GDM1 (cell line): ENCODE measurements around the gene GRK3.
"Not testable (repeated sequence)": the region's sequence is repeated elsewhere in the genome, so short reads cannot be mapped to it uniquely, and the experiment has no call there.

ENCODE experiments used
- DNase-seq: peaks from one replicate; lab custom pipeline; 2025; lab: John Stamatoyannopoulos, UW

GRK3 gene

DNA sequence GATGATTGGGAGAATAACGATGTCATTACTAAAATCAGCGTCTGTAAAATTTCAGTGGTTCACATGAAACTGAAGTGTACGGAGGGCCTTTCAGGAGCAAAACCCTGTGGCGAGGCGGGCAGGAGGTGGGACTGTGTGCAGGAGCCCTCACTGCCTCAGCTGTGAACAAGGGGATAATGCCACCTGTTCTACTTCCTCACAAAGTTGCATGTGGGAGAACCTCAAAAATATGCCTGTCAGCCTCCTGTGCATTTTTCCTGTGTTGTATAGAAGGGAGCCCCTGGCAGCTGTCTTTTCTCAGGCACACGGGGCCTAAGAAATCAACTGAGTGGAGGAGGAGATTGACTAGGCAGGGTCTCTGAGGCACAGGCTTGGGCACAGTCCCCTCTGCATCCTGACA lies 134.5 kb downstream of the GRK3 start:
- no peak for DNase-seq

DNA sequence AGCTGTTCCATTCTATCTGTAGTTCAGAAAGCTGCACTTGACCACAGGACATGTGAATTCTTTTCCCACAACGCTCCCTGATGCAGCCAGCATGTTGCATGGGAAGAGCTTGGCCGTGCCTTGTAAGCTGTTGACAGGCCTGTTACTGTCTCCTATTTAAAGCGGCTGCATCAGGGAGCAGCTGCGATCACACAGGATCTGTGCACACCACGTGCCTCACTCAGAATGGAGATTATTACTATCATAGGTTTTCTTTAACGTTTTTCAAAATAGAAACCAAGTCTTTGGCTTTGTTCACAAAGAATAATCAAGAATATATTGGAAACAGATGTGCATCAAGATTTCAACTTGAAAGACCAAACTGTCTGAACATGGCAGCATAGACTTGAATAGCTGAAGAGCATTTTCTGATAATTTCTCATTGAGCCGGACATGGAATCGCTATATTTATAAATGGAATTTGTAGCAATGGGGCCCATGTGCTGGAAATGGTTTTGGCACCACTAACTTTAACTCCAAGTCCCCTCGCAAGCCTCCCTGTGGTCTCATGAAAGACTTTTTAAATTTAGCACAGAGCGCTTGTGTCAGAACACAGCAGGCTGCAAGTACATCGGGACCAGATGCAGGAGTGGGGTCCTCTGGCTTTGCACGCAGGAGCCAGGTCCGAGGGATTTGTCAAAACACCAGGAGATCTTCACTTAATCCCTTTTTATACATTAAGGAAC lies 136.7 kb downstream of the GRK3 start:
- no peak for DNase-seq

DNA sequence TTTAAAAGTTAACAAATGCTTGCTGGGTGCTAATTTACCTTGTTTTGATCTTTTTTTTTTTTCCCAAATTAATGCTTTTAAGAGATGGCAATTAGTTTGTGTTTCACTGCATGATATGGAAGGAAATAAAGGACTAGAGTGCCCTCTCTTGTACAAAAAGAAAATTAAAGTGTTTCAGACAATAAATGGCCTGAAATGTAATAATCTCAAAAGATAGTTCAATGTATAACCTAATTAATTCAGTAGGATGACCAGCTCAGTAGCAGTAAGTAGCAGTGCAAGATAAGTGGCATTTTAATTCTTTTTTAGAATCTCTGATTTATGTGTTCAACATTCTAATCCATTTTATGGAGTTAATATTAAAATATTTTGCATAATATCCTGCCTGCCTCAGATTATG lies 137.6 kb downstream of the GRK3 start:
- no peak for DNase-seq

DNA sequence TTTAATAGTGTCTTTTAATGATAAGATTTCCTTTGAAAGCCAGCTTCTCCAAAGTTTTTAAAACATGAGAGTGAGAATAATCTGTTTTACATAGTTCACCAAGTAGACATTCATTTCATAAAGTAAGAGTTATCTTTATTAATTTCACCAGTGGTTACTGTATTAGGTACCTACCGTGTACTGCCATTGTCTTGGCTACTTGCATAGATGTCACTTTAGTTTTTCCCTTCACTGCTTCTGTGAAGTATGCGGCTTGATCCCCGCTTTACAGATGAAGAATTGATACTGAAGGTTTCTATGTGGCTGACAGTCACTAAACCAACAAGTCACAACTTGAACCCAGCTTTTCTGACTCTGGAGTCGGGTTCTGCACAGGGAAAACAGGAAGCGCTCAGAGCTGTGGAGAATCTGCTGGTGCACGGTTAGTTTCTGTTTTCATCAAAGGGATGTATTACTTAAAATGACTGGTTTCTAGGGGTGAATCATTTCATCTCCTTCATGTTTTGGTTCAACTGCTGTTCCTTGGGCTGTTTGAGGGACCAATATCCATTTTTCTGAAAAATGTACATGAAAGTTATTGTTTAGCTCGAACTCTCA lies 138.2 kb downstream of the GRK3 start:
- no peak for DNase-seq

DNA sequence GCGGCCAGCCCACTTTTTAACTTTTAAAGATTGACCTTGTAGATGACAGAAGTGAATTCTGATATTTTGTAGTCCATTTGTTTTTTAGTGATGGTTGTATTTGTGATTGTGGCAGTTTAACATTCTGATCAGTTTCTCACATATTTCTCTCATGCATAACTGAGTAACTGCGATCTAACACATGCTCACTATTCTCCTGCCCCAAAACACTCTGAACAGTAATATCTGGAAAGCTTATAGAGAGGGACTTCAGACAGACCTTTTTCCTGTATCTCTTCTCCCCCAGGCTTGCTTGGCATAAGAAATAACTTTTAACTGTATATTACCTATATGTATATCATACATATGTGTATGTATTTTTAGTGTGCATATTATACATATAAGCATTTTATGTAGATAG lies 140.2 kb downstream of the GRK3 start:
- DNase-seq = no peak

DNA sequence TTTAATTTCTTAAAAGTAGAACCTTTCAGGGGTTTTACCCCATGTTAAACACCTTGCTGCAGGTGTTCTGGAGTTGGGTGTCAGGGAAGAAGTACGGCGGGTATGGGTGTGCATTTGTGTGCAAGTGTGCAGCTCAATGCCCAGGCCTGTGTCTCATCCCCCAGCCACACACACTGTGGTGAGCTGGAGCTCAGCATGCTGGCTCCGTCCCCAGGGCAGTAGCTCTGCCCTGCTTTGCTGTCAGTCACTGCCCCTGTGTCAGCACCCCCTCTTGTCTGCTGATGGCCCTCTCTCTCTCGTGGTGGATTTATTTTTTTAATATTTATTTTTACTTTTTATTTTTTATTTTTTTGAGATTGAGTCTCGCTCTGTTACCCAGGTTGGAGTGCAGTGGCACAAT lies 141.7 kb downstream of the GRK3 start:
- no peak for DNase-seq

DNA sequence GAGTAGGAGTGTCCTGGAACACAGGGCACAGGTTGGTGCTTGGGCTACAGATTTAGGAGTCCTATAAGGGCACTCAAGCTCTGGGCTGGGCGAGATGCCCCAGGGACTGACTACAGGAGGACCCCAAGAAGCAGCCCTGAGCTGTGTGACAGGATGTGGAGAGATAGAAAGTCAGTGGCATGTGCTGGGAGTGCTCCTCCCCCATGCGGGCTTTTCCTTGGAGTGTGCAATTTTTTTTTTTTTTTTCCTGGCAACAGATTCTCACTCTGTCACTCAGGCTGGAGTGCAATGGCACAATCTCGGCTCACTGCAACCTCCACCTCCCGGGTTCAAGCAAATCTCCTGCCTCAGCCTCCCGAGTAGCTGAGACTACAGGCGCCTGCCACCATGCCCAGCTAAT lies 144.0 kb downstream of the GRK3 start:
- not testable (repeated sequence) for DNase-seq

DNA sequence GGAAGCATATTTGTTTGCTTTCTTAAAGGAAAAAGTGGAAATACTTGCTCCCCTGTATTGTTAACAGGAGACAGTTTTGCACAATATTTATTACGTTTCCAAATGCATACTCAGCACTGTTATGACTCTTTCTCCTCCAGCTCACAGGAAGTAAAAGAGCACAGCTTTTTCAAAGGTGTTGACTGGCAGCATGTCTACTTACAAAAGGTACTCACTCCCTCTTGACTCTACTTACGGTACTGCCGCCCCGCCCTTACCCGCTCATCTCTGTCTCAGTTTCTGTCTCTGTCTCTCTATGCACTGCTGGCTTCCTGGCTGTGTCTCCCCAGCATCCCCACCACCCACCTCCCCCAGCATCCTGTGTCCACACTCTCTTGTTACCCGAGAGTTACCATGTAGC lies 145.3 kb downstream of the GRK3 start:
- no peak for DNase-seq

DNA sequence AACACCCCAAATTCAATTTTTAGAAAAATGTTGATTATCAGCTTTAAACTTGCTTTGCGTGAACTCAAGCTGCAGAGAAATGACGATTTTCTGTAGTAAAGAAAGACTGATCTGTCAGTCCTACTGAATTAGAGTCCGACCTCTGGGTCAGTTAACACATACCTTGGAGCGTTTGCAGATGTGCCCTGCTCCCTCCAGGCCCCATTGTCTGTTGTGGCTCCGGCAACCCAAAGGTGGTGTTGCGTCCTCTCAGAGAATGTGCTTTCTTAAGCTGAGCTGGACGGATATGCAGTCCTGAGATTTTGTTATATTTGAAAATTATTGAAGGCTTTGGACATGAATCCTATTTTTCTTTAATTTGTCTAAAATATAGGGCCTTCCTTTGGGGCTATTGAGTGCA lies 146.0 kb downstream of the GRK3 start:
- no peak for DNase-seq

DNA sequence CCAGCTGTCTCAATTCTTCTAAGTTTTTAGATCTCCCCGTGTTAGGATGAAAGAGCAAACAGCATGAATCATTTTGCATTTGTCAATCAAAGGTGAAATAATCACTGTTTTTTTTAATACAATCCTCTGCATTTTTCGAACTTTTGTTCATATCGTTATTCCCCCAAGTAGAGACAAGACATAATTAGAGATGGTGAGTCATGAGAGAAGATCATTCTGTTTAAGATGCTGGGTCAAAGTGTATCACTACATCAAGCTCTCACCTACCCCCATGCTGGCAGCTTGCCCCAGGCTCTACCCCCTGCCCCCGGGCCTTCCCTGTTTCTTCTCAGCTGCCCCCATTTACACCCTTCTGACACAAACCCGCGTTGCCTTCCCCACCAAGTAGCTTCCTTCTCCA lies 147.0 kb downstream of the GRK3 start:
- DNase-seq = no peak

DNA sequence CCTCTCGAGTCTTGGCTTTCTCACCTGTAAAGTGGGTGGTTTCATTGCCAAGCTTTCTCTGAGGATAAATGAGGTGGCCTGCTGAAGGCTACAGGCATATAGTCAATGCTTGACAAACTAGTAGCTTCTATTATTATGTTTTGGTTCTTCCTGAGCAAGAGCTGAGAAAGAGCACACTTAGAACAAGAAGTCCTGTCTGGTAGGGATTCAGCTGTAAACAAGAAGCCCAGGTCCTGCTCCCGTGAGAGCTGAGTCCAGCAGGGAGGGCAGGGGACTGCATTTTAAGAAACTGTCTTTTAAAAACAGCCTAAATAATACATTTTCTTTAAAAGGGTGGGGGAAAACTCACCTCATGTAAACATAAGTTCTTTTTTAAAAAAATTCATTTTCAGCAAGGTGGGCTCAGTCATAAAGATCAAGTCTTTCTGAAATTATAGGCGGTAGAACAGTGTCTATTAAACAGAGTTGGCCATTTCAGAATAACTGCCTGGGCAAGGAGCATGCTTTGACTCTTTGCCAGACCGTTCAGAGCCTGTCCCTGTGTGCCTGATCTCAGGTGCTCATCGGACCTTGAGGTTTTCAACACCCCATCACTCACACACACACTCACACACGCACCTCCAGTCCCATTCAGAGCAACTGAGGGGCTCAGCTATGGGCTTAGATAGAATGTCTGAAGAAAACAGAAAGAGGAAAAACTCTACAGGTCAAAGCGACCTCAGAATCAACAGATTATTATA lies 148.4 kb downstream of the GRK3 start:
- DNase-seq = no peak

DNA sequence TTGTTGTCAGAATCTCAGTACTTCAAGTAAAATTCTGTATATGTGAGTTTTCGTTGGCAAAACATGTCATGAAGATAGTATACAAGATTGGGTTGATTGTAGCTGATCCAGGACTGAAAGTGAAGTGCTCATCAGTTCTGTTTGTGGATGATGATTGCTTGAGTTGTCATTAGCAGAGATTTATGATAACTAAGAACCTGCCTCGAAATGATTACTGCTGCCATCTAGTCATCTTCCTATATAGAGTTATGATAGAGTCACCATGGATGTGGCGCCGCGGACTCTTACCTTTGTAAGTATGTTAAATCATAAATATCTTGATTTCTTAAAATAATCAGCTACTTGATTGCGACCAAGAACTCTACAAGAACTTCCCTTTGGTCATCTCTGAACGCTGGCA lies 149.6 kb downstream of the GRK3 start:
- DNase-seq = no peak

DNA sequence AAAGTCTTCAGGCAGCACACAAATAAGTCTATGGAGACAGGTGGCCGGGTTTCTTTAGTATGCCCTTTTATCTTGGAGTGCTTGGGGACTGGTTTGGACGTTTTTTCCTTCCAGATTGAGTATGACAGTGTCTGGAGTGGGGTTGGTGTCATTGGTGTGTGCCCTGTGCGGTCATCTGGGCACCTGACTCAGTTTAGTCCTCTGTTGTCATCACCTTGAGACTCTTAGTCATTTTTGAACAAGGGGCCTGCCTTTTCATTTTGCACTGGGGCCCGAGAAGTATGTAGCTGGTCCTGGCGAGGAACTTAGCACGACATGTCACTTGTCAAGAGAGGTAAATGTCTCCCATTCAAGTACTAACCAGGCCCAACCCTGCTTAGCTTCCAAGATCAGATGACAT lies 150.3 kb downstream of the GRK3 start:
- no peak for DNase-seq

DNA sequence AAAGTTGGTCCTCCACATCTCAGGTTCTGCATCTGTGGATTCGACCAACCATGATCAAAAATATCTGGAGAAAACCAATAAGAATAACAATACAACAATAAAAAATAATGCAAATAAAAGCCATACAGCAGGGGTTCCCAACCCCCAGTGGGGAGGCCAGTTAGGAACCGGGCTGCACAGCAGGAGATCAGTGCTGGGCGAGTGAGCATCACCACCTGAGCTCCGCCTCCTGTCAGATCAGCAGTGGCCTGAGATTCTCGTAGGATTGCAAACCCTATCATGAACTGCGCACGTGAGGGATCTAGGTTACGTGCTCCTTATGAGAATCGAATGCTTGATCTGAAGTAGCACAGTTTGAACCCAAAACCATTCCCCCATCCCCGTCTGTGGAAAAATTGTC lies 152.2 kb downstream of the GRK3 start:
- DNase-seq = no peak

DNA sequence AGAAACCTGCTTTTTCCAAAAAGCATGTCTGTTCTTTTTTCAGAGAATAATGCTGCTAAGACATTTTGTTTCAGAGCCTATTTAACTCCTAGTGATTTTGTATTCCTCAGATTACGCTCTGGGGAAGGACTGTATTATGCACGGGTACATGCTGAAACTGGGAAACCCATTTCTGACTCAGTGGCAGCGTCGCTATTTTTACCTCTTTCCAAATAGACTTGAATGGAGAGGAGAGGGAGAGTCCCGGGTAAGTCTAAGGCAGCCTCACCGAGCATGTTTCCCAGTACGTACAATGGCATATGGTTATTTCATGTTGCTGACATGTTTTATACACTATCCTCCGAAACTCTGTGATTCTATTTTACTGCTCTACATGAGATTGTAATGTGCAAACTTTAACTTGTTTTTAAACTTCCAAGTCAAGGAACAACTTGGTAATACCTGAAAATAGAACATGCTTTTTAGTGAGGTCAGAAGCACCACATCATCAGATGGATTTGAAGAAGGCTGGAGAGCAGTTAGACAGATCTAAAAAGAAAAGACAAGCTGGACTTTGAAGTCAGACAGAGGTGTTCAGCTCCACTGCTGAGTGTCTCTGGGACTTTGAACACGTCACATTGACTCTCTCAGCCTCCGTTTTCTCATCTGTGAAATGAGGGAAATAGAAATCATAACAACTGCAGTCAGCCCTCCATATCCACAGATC lies 153.8 kb downstream of the GRK3 start:
- no peak for DNase-seq

DNA sequence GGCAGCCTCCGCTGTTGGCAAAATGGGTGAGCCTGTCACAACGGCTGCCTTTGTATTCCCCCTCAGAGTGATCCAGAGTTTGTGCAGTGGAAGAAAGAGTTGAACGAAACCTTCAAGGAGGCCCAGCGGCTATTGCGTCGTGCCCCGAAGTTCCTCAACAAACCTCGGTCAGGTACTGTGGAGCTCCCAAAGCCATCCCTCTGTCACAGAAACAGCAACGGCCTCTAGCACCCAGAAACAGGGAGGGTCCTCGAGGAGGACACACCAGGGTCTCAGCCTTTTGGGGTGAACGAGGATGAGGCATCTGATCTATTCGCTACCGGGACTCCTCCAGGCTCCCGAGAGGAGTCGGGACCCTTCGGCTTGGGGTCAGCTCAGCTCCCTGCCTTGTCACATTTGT lies 157.7 kb downstream of the GRK3 start:
- no peak for DNase-seq

DNA sequence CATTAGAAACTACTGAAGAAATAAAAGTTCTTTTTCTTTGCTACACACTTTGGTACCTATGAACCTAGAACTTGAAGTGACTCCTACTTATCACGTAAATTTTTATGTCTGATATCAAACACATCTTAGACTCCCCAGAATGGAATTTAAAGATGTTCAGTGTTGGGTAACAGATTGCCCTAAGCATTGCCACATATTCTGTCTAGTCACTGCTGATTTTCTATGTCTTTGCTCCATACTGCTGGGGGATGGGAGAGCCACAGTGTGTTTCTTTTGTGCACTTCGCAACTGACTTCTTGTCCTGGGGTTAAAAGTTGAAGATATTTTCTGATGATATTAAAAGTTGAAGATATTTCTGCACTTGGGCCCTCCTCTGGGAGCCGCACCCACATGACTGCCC lies 158.2 kb downstream of the GRK3 start:
- no peak for DNase-seq

DNA sequence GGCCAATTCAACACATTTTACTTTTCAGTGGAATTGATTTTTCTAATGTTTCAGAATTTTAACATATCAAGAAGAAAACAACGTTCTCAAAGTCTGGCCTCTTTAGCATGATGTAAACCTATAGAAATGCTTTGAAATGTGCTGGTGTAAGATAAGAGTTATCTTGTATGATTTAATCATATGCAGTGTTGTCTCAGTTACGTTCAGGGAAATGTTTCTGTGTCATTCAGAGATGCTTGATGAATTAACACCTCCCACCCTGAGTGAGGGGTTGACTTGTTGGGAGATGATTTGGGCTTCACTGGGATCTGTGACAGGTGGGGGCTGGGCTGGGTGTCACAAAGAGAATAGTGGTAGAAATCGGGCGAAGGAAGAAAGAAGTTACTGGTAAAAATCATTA lies 161.8 kb downstream of the GRK3 start:
- no peak for DNase-seq

DNA sequence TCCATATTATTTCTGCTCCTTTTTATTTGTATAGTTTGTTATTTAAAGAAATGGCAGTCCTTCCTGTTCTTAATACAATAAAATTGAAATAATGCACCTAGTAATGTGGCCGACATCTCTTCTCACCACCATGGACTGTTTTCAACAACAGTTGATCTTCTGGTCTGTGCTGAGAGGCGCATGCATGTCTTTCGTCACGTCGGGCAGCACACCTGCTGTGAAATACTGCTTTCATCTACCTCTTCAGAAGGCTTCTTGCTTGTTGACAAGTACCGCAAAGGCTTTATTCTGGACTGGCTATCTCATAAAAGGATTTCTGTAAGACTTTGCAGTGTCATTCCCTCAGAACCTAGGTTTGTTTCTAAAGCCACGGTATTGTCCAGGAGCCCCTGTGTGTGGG lies 163.6 kb downstream of the GRK3 start:
- no peak for DNase-seq

DNA sequence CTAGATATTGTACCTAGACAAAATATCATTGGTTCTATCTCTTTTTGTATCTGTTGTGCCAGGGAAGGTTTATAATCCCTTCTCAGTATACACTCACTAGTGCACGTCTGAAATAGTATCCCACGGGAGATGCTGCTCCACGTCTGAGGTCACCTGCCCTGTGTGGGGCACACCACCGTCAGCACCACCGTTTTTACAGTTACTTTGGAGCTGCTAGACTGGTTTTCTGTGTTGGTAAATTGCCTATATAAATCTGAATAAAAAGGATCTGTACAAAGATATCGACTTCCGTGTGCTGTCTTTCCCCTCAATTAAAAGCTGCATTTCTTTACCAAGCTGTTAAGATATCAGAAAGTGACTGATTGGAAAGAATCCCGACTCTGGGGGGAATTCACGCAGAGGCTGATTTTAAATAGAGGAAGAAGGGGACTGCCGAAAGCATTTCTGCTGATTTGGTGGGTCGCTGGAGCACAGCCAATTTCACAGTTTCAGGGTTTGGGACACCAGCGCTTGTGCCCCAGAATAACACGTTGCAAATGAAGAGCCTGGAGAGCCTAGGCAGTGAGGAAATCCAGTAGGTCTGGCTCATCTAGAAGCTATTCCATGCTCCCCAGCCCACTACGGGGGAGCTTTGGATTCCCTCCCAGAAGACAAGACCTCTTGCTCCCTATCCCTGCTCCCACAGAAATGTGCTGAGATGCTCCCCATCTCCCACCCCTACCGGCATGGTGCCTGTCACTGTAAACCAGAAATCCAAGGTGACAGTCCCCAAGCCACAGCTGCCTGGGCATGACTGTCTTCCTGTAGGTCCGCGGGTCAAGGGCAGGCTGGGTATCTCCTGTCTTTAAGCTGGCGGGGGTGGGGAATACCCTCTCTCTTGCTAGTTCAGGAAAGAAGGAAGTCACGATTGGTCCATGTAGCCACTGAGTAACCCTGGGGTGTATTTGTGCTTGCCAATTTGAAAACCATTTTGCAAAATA lies 164.8 kb downstream of the GRK3 start:
- DNase-seq = no peak

DNA sequence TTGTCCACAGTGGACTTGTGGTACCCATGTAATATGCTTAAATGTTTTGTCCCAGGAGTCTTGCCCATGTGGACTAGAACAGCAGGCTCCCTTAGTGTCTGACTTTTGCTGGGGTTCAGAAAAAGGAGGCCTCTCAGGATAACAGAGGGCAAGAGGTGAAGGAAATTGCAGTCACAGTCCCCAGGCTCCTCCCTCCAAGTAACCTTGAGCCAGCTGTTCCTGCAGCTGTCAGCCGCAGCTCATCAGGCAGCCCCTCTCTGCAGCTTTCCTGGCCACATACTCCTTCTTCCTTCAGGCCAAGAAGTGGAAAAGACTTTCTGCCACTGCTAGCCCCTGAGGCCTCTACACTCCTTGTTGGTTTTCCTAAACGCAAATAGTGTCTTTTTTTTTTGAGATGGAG lies 171.2 kb downstream of the GRK3 start:
- DNase-seq = no peak
